Spleen (tissue), 11 donors: Measurements from ENCODE around the gene TGFA. TPM values are rescaled to one million over a fixed set of nuclear protein-coding genes. Genes with fewer than 3 reads are reported as not detected.

Experiments
- DNase-seq: peaks from one replicate; pipeline ENCODE4 v3.0.0-alpha.2; 2020
- H3K27ac ChIP-seq, 8 donors: fragments of 200-600 bp; sonication (generic) in 7 of 8; 1 replicate in 4 of 8; 2 replicates in 4 of 8; pipeline versions ENCODE4 v1.5.0 to v1.8.0; 2016 to 2021; ENCODE audit warnings: inconsistent platforms in 4 of 8, mild to moderate bottlenecking in 4 of 8, moderate library complexity in 1 of 8
- H3K27me3 ChIP-seq, 7 donors: fragments of 200-600 bp; sonication (generic) in 6 of 7; replicated peaks in 1 of 7; 1 replicate in 4 of 7; 2 replicates in 3 of 7; pipeline versions ENCODE4 v1.5.0 to v1.8.0; 2016 to 2021; ENCODE audit warnings: inconsistent platforms in 3 of 7, mild to moderate bottlenecking in 1 of 7
- H3K36me3 ChIP-seq, 6 donors: fragments of 200-600 bp; sonication (generic) in 5 of 6; 1 replicate in 4 of 6; 2 replicates in 2 of 6; pipeline versions ENCODE4 v1.5.0 to v1.8.0; 2016 to 2021; ENCODE audit warnings: inconsistent platforms in 2 of 6
- H3K4me1 ChIP-seq, 6 donors: fragments of 200-600 bp; sonication (generic) in 5 of 6; 1 replicate in 3 of 6; 2 replicates in 3 of 6; pipeline versions ENCODE4 v1.5.0 to v1.8.0; 2016 to 2021; ENCODE audit warnings: inconsistent platforms in 3 of 6
- H3K4me3 ChIP-seq, 8 donors: fragments of 200-600 bp; sonication (generic) in 7 of 8; 1 replicate in 4 of 8; 2 replicates in 4 of 8; pipeline versions ENCODE4 v1.5.0 to v1.8.0; 2016 to 2021; ENCODE audit warnings: inconsistent platforms in 4 of 8, mild to moderate bottlenecking in 4 of 8, moderate library complexity in 2 of 8
- H3K9me3 ChIP-seq, 8 donors: fragments of 200-600 bp; sonication (generic) in 7 of 8; 1 replicate in 4 of 8; 2 replicates in 4 of 8; pipeline versions ENCODE4 v1.5.0 to v1.8.0; 2016 to 2021; ENCODE audit warnings: inconsistent platforms in 4 of 8
- CTCF ChIP-seq, 11 experiments: fragments of 200-600 bp in 7 of 11; fragments of 450-650 bp in 4 of 11; sonication (generic) in 4 of 11; IDR thresholded peaks in 8 of 11; conservative IDR thresholded peaks in 3 of 11; 1 replicate in 7 of 11; 2 replicates in 4 of 11; pipeline versions ENCODE4 v1.4.0 to v1.8.0; 2016 to 2021; ENCODE audit warnings: antibody characterized with exemption in 11 of 11, inconsistent platforms in 4 of 11, mild to moderate bottlenecking in 1 of 11
- POLR2A ChIP-seq, 3 donors: fragments of 450-650 bp; IDR thresholded peaks; one replicate each; pipeline ENCODE4 v1.5.1; 2017; ENCODE audit warnings: antibody characterized with exemption in 3 of 3, mild to moderate bottlenecking in 1 of 3
- POLR2AphosphoS5 ChIP-seq, 3 donors: sonication (generic); formaldehyde crosslinking; IDR thresholded peaks; one replicate each; pipeline ENCODE4 v1.5.1; 2017; ENCODE audit warnings: antibody characterized with exemption in 3 of 3
- WGBS, 5 donors: extraction: QIAGEN DNeasy Blood & Tissue Kit in 3 of 5; methylation state at CpG; one replicate each; pipeline versions ENCODE4 v1.1.5 to v1.1.7; 2013 to 2018; 5-methylcytosine and 5-hydroxymethylcytosine counted together
- intact Hi-C: fragments of 100-400 bp; cut with DNase I; formaldehyde crosslinking; loops from one replicate; pipeline ENCODE4 v1.15.0; 2023; ENCODE audit warnings: low total_unique reads
- polyA plus RNA-seq, 3 donors: library from polyadenylated mRNA; stranded (reverse); fragments of 200-250 nt; gene quantifications; one replicate each; pipeline ENCODE4 v1.2.1, GENCODE V29; 2013
- total RNA-seq, 7 donors: library from RNA; depleted of rRNA in 3 of 7; stranded (reverse); fragments of >200 nt in 3 of 7; fragmentation: NEBNext Ultra II Directional in 4 of 7; extraction: Animal tissue kit (Norgen Biotek cat#: 25700) in 4 of 7; gene quantifications; one replicate each; pipeline versions ENCODE4 v1.1.0 to v1.2.1, GENCODE V29; 2016 to 2021
- donor health status: healthy with polysubstance abuse.
- donor health status: DM: no; HTN: no; CAD: no; lungs with moderate emphysema.
- donor health status: DM: no; HTN: no; CAD: no.
- donor health status: Bipolar disorder and iron deficiency.
- donor health status: healthy.
- donor health status: DM: no; HTN: no; CAD: no.
- donor health status: DM: yes; HTN: yes; CAD: no.

Gene TGFA
- total and polyA plus RNA-seq, 10 donors = 1.3 to 27.5 (median 13.2) TPM

- H3K27me3 ChIP-seq = no peaks in the 10 kb centered on the region
- H3K4me3 ChIP-seq = no peak overlapping the region
- no peaks in the 10 kb centered on the region for H3K9me3 ChIP-seq
- intact Hi-C loops = no loop called here
- no peak overlapping the region for H3K27ac ChIP-seq
- WGBS, 5 donors = 66 to 85% (median 76%) methylated on average over 4 of the region's 4 CpGs
- TF ChIP-seq POLR2A (IDR thresholded peaks at IDR 0.05) = no peak
- no peaks in the 10 kb centered on the region for H3K36me3 ChIP-seq
- no peak for DNase-seq
- no peaks in the 10 kb centered on the region for H3K4me1 ChIP-seq
Measured at GRCh38 chr2:70431716-70432347, 121.8 kb downstream of the TGFA start.

- no peak for DNase-seq
- no peak for TF ChIP-seq CTCF (IDR thresholded peaks at IDR 0.05 in 8 of 11, conservative IDR thresholded peaks at IDR 0.05 in 3 of 11)
- TF ChIP-seq POLR2AphosphoS5 (IDR thresholded peaks at IDR 0.05) = no peak
- TF ChIP-seq POLR2A (IDR thresholded peaks at IDR 0.05) = no peak
- H3K27me3 ChIP-seq = peaks cover 0 to 5% (median 0%) of the 10 kb centered on the region in 7 donors
- no peaks in the 10 kb centered on the region for H3K9me3 ChIP-seq
- intact Hi-C loops = no loop called here
- WGBS, 5 donors = 89 to 100% (median 97%) methylated on average over 2 of the region's 2 CpGs
- H3K4me1 ChIP-seq = no peaks in the 10 kb centered on the region
- H3K27ac ChIP-seq = no peak overlapping the region
- H3K4me3 ChIP-seq = no peak overlapping the region
- H3K36me3 ChIP-seq = no peaks in the 10 kb centered on the region
Measured at GRCh38 chr2:70426341-70426740, 127.3 kb downstream of the TGFA start.

GRCh38 chr2:70425682-70426301, 127.8 kb downstream of the TGFA start:
- Histone ChIP-seq H3K4me3 (no peak overlapping the region), H3K4me1 (no peaks in the 10 kb centered on the region), H3K27me3 (peaks cover 0 to 7% (median 0%) of the 10 kb centered on the region in 7 donors), H3K9me3 (no peaks in the 10 kb centered on the region), H3K27ac (no peak overlapping the region), H3K36me3 (no peaks in the 10 kb centered on the region)
- whole genome bisulfite sequencing, 5 donors = 77 to 87% (median 79%) methylated on average over 6 to 7 of the region's 7 CpGs
- DNase-seq = no peak
- no peak for TF ChIP-seq POLR2AphosphoS5 (IDR thresholded peaks at IDR 0.05)
- no peak for TF ChIP-seq POLR2A (IDR thresholded peaks at IDR 0.05)
- TF ChIP-seq CTCF (IDR thresholded peaks at IDR 0.05 in 8 of 11, conservative IDR thresholded peaks at IDR 0.05 in 3 of 11) = no peak
- intact Hi-C loops = no loop called here

- no peak for TF ChIP-seq POLR2A (IDR thresholded peaks at IDR 0.05)
- no peak for TF ChIP-seq CTCF (IDR thresholded peaks at IDR 0.05 in 8 of 11, conservative IDR thresholded peaks at IDR 0.05 in 3 of 11)
- TF ChIP-seq POLR2AphosphoS5 (IDR thresholded peaks at IDR 0.05) = no peak
- no peaks in the 10 kb centered on the region for H3K9me3 ChIP-seq
- no peak overlapping the region for H3K27ac ChIP-seq
- 69 to 80% (median 78%) methylated on average over 8 of the region's 8 CpGs for WGBS, 5 donors
- no peak overlapping the region for H3K4me3 ChIP-seq
- peaks cover 0 to 13% (median 0%) of the 10 kb centered on the region in 7 donors for H3K27me3 ChIP-seq
- H3K36me3 ChIP-seq = no peaks in the 10 kb centered on the region
- H3K4me1 ChIP-seq = no peaks in the 10 kb centered on the region
- DNase-seq = no peak
- intact Hi-C loops = no loop called here
Measured at GRCh38 chr2:70420740-70421139, 132.9 kb downstream of the TGFA start.
